Pons (tissue), 1 donor: ENCODE results near the gene PIP5KL1.

Source experiments
- DNase-seq: peaks from one replicate; pipeline ENCODE4 v3.0.0-alpha.2; 2016; ENCODE audit warnings: low spot score

Gene PIP5KL1

GRCh38 chr9:127949827-127950512 is 19.4 kb upstream of the PIP5KL1 start:
- peak; percentile 85 for DNase-seq

GRCh38 chr9:127947841-127948710 is 17.5 kb upstream of the PIP5KL1 start:
- no peak for DNase-seq

GRCh38 chr9:127946728-127947127 is 16.2 kb upstream of the PIP5KL1 start:
- peak; percentile 22 for DNase-seq

GRCh38 chr9:127945942-127946341 is 15.4 kb upstream of the PIP5KL1 start:
- peak; percentile 12 for DNase-seq

- DNase-seq: no peak
Observed at GRCh38 chr9:127945338-127945737, 14.8 kb upstream of the PIP5KL1 start.

- DNase-seq: no peak
Observed at GRCh38 chr9:127944586-127945218, 14.1 kb upstream of the PIP5KL1 start.

- DNase-seq: peak; percentile 89
Observed at GRCh38 chr9:127943731-127944144, 13.2 kb upstream of the PIP5KL1 start.

- no peak for DNase-seq
Observed at GRCh38 chr9:127943011-127943662, 12.6 kb upstream of the PIP5KL1 start.

- DNase-seq: peak; percentile 18
Observed at GRCh38 chr9:127942216-127943010, 11.8 kb upstream of the PIP5KL1 start.

GRCh38 chr9:127941961-127942215 is 11.3 kb upstream of the PIP5KL1 start:
- DNase-seq: peak; percentile 18

GRCh38 chr9:127941062-127941960 is 10.7 kb upstream of the PIP5KL1 start:
- DNase-seq: peak; percentile 25

GRCh38 chr9:127940593-127940992 is 10.0 kb upstream of the PIP5KL1 start:
- no peak for DNase-seq

- DNase-seq: no peak
Observed at GRCh38 chr9:127938298-127938690, 7.7 kb upstream of the PIP5KL1 start.

GRCh38 chr9:127937388-127938297 is 7.1 kb upstream of the PIP5KL1 start, which contains the start of gene DPM2:
TSS of gene DPM2 (minus strand) at chr9:127937854. CDS start at chr9:127937820, 34 bp downstream.
- DNase-seq: peak; percentile 59

- DNase-seq: no peak
Observed at GRCh38 chr9:127937056-127937387, 6.4 kb upstream of the PIP5KL1 start.

- DNase-seq: no peak
Observed at GRCh38 chr9:127936347-127936852, 5.8 kb upstream of the PIP5KL1 start.

- DNase-seq: no peak
Observed at GRCh38 chr9:127935765-127936221, 5.2 kb upstream of the PIP5KL1 start.

- DNase-seq: no peak
Observed at GRCh38 chr9:127934986-127935385, 4.4 kb upstream of the PIP5KL1 start.

GRCh38 chr9:127934248-127934647 is 3.7 kb upstream of the PIP5KL1 start:
- DNase-seq: no peak
